NCI-H1048 (cell line): Measurements from ENCODE around the gene ADD1.

Experiments
- DNase-seq: peaks from one replicate; lab custom pipeline; 2025; lab: John Stamatoyannopoulos, UW

The ADD1 gene

GRCh38 chr4:2820216-2820982 lies 23.2 kb upstream of the ADD1 start:
- no peak for DNase-seq

DNA sequence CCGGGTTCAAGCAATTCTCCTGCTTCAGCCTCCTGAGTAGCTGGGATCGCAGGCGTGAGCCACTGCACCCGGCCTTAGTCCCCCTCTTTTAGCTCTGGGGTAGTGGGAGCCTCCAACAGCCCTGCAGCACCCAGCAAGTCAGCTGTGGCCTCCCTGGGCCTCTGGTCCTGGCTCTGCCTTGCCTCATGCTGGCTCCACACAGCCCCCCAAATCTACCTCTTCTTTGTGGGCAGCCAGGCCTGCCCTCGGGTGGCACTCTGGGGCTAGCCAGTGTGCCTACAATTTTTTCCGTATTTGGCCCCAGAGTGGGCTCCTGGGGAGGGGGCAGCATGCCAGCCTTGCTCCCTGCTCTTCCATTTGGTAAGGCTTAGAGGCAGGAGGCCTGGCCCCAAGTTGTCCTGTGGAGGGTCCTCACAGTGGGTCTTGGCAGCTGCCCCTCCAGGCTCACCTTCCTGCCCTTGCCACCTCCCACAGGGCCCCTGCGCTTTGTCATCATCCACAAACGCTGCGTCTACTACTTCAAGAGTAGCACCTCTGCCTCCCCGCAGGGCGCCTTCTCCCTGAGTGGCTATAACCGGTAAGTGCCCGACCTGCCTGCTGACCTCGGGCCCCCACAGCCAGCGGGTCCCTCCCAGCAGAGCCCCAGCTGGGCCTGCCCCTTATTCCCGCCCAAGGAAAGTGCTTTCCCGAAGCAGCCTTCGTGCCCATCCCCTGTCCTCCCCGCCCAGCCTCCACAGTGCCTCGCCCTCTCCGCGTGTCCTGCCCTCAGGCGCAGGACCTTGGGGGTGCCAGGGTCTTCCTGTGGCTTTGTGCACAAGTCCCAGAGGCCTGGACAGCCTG lies 21.0 kb upstream of the ADD1 start:
- DNase-seq, result no peak

DNA sequence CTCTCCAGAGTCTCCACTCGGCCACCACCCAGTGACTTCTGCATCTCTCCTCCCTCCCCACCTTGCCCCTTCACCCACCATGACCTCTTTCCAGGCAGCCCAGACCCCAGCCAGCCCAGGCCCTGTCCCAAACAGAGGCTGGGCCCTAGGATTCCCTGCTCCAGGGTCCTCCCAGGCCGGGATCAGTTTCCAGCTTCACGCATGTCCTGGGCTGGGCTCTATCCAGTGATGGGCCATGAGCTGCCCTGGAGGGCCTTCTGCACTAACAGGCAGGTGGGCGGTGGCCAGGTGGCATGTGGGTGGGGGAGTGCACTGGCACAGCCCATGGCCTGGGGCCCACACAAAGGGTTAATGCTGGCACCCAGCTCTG lies 20.4 kb upstream of the ADD1 start:
- DNase-seq, result no peak

DNA sequence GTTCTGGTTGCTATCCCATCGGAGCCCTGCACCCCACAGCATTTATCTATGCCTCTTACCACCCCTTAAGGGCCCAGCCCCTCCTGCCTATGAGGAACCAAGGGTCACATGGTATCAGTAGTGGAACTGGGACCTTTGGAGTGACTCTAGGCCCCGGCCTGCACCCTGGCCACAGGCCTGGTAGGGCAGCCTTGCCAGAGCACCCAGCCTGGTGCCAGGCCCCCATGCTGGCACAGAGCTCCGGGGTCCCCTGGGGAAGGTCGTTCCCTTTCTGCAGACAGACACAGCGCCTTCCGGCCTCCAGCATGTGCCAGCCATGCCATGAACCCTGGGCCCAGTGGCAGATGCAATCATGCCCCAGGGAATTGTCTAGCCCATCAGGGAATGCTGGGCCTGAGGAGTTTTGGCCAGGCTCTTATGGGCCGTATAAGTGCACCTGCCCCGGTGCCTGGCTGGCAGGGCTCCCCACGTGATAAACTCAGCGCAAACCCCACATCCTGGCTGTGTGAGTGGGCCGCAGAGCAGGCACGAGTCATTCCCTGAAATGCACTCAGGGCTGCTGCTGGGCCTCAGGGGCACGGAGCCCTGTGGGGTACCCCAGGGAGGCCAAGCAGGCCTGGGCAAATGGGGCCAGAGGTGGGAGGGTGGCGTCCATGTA lies 19.8 kb upstream of the ADD1 start:
- DNase-seq, result no peak

DNA sequence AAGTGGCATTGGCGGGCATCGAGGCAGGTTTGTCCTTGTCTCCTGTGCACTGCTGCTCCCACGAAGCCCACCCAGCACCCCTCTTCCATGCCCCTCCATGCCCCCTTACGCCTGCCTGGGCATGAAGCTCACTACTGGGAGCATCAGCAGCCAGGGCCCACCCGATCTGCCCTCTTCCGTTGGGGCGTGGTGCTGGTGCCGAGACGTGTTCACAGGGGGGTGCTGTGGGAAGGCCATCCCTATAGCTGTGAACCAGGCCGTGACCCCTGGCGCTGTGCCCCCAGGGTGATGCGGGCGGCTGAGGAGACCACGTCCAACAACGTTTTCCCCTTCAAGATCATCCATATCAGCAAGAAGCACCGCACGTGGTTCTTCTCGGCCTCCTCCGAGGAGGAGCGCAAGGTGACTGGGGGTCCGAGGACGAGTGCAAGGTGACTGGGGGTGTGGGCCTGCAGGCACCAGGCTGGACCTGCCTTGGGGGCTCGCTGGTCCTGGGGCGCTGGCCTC lies 19.3 kb upstream of the ADD1 start:
- no peak for DNase-seq

DNA sequence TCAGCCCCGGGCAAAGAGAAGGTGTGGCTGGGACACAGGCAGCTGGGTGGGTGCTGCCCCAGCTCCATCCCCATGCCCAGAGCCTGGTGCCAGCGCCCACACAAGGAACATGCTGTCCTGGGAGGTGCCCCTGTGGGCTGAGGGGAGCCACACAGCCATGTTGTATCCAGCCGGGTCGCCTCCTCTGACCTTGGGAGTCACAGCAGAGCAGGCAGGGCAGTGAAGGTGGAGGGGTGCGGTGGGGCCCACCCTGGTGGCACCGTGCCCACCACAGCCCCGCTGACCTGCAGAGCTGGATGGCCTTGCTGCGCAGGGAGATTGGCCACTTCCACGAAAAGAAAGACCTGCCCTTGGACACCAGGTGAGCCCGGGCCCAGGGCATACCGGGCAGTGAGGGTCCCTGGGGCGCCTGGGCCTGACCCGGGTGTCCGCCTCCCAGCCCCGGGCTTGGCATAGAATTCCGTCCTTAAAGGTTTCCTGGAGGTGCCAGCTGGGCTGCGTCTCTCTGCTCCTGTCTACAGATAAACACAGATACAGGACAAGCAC lies 18.7 kb upstream of the ADD1 start:
- no peak for DNase-seq

DNA sequence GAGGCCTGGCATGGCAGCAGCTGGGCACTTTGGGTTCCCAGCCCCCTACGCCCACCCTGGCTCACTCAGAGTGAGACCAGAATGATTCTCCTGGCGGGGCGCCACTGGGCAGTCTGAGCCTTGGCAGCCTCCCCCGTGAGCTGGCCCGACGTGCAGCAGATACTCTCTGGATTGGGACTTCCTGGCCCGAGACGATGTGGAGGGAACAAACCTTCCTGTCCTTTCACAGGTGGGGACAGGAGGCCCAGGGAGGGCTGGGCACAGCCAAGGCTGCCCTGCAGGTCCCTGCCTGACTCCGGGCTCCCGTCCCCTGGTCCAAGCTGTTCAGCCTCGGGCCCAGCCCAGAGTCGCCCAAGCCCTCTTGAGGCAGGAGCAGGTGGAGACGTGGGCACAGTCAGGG lies 17.9 kb upstream of the ADD1 start:
- no peak for DNase-seq

DNA sequence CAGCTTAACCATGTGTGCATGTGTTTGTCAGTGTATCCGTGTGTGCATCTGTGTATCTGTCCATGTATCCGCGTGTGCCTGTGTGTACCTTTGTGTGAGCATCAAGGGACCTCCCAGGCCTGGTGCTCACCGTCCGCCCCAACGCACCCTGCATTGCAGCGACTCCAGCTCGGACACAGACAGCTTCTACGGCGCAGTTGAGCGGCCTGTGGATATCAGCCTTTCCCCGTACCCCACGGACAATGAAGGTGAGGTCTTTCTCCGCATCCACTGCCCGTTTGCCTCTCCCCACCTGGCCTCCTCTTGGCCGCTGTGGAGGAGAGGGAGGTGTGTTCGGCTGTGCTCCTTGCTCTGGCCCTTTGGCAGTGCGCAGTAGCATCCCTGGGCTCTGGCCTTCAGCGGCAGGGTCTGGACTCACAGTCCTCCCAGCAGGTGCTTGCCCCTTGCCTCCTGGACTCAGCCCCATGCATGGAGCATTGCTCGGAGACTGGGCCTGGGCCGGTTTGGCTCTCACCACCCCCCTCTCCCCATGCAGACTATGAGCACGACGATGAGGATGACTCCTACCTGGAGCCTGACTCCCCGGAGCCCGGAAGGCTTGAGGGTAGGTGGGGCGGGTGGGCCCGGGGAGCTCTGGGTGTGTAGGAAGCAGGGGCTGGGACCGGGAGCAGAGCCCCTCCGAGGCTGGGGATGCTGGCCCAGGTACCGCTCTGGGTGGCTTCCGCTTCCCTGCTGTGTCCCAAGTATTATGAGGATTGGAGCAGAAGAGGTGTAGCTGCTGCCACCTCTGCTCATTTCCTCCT lies 16.4 kb upstream of the ADD1 start:
- DNase-seq, result no peak

- no peak for DNase-seq
Measured at GRCh38 chr4:2827874-2828751, 15.5 kb upstream of the ADD1 start.

- no peak for DNase-seq
Measured at GRCh38 chr4:2828758-2829181, 14.9 kb upstream of the ADD1 start.

- no peak for DNase-seq
Measured at GRCh38 chr4:2829321-2829932, 14.2 kb upstream of the ADD1 start.

DNA sequence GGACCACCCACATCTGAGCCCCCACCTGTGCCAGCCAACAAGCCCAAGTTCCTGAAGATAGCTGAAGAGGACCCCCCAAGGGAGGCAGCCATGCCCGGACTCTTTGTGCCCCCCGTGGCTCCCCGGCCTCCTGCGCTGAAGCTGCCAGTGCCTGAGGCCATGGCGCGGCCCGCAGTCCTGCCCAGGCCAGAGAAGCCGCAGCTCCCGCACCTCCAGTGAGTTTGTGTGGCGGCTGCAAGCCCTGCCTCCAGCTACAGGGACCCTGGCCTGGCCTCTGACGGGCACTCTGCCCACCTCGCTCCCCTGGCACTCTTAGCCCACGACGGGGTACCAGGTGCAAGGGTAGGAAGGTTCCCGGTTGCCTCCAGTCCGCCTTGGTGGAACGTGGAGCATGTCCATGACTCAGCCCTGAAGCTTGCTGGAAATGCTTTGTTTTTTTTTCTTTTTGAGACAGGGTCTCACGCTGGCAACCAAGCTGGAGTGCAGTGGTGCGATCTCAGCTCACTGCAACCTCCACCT lies 13.7 kb upstream of the ADD1 start:
- DNase-seq, result no peak

- DNase-seq, result no peak
Measured at GRCh38 chr4:2830632-2831610, 12.7 kb upstream of the ADD1 start.

GRCh38 chr4:2831611-2832308 lies 11.9 kb upstream of the ADD1 start:
- no peak for DNase-seq

- DNase-seq, result no peak
Measured at GRCh38 chr4:2832309-2832980, 11.2 kb upstream of the ADD1 start.

DNA sequence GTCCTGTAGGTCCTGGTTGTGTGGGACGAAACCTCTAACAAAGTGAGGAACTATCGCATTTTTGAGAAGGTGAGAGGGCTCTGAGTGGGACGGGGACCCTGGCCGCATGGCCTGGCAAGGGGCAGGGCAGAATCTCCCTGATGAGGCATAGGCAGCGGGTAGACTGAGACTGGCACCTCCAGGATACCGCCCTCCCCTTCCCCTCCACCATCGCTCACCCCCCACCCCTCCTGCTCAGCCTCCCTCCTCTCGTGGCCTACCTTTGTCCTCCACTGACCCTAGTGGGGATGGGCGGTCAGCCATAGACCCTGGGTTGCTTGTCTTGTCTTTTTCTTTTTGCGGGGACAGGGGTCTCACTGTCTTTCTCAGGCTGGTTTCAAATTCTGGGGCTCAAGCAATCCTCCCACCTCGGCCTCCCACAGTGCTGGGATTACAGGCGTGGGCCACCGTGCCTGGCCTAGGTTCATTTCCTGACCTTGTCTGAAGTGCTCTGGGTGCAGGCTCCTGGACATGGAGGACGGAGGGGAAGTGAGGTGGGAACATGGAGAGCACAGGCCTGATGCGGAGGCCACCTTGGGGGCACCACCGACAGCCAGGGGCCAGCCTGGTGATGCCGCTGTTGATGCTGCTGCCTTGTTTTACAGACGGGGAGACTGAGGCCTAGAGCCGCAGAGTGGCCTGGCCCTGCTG lies 10.5 kb upstream of the ADD1 start:
- DNase-seq, result no peak

GRCh38 chr4:2833671-2834000 lies 10.0 kb upstream of the ADD1 start:
- no peak for DNase-seq
